A673 (cell line): Measurements from ENCODE around the gene TMEM72. TPM values are rescaled to one million over a fixed set of nuclear protein-coding genes. Genes with fewer than 3 reads are reported as not detected.
A peak's percentile ranks its signal among the peaks of the same experiment; 100 is the strongest.

ENCODE experiments used
- BruUV-seq: library from RNA; stranded (reverse); fragments of 400-500 nt; replicated peaks from 2 replicates; lab custom pipeline; 2021; lab: Mats Ljungman, UMichigan
- CTCF ChIA-PET: fragments of 300-600 bp; sonication (Branson Sonifier 250); formaldehyde crosslinking; loops from one replicate; lab custom pipeline; 2022; ENCODE audit warnings: antibody characterized with exemption; lab: Charles Lee
- POLR2A ChIA-PET: fragments of 300-600 bp; sonication (Branson Sonifier 250); formaldehyde crosslinking; loops from one replicate; lab custom pipeline; 2022; ENCODE audit warnings: antibody characterized with exemption; ENCODE audit not compliant: low non-redundant PET; lab: Charles Lee
- DNase-seq: peaks from one replicate; pipeline ENCODE4 v3.0.0-alpha.2; 2015; ENCODE audit warnings: low spot score
- H3K27ac ChIP-seq: fragments of 200-600 bp; sonication (generic); 2 replicates; pipeline ENCODE4 v1.5.1; 2016; ENCODE audit warnings: mixed run types, low read depth, mild to moderate bottlenecking, mixed read lengths, antibody characterized with exemption, low read length; ENCODE audit not compliant: poor library complexity, severe bottlenecking
- H3K27me3 ChIP-seq: fragments of 200-600 bp; sonication (generic); replicated peaks from 2 replicates; pipeline ENCODE4 v1.6.1; 2017; ENCODE audit warnings: mixed run types, low read depth, mild to moderate bottlenecking, mixed read lengths, antibody characterized with exemption, low read length; ENCODE audit not compliant: insufficient read depth, poor library complexity
- H3K36me3 ChIP-seq: fragments of 200-600 bp; sonication (generic); 2 replicates; pipeline ENCODE4 v1.6.1; 2016; ENCODE audit warnings: mixed run types, mild to moderate bottlenecking, mixed read lengths, antibody characterized with exemption, low read length; ENCODE audit not compliant: insufficient read depth, poor library complexity, severe bottlenecking
- H3K4me1 ChIP-seq: fragments of 200-600 bp; sonication (generic); 2 replicates; pipeline ENCODE4 v1.6.1; 2017; ENCODE audit warnings: mixed run types, mild to moderate bottlenecking, mixed read lengths, antibody characterized with exemption, low read length; ENCODE audit not compliant: insufficient read depth, poor library complexity, severe bottlenecking
- H3K4me3 ChIP-seq: fragments of 200-600 bp; sonication (generic); 2 replicates; pipeline ENCODE4 v1.5.1; 2016; ENCODE audit warnings: low read depth, mixed run types, mild to moderate bottlenecking, mixed read lengths, low read length; ENCODE audit not compliant: poor library complexity, severe bottlenecking
- H3K9me3 ChIP-seq: fragments of 200-600 bp; sonication (generic); 2 replicates; pipeline ENCODE4 v1.6.1; 2016; ENCODE audit warnings: mixed run types, low read depth, mild to moderate bottlenecking, mixed read lengths, antibody characterized with exemption, low read length; ENCODE audit not compliant: poor library complexity, severe bottlenecking
- EZH2 ChIP-seq: fragments of 200-600 bp; sonication (generic); IDR thresholded peaks from 2 replicates; pipeline ENCODE4 v1.6.1; 2017; ENCODE audit warnings: borderline replicate concordance, low read depth, mild to moderate bottlenecking, mixed read lengths, antibody characterized with exemption, low read length; ENCODE audit not compliant: poor library complexity, severe bottlenecking
- intact Hi-C: fragments of 100-400 bp; cut with micrococcal nuclease; formaldehyde crosslinking; loops from one replicate; pipeline ENCODE4 v1.10.0; 2022; ENCODE audit not compliant: unreplicated experiment
- total RNA-seq: library from RNA; stranded (reverse); gene quantifications from 2 replicates; pipeline ENCODE4 v1.2.3, GENCODE V29; 2021
- TF ChIP-seq, protein P1 (sequence below): fragments of 300-800, 200-600 bp; sonication (generic); conservative IDR thresholded peaks from 2 replicates; pipeline ENCODE4 v1.5.1; 2017; ENCODE audit warnings: low read depth, mild to moderate bottlenecking, antibody characterized with exemption, low read length, moderate library complexity, mixed read lengths

TMEM72 gene
- total RNA-seq, 1 experiment from 2014 or later, result 0.80 TPM

DNA sequence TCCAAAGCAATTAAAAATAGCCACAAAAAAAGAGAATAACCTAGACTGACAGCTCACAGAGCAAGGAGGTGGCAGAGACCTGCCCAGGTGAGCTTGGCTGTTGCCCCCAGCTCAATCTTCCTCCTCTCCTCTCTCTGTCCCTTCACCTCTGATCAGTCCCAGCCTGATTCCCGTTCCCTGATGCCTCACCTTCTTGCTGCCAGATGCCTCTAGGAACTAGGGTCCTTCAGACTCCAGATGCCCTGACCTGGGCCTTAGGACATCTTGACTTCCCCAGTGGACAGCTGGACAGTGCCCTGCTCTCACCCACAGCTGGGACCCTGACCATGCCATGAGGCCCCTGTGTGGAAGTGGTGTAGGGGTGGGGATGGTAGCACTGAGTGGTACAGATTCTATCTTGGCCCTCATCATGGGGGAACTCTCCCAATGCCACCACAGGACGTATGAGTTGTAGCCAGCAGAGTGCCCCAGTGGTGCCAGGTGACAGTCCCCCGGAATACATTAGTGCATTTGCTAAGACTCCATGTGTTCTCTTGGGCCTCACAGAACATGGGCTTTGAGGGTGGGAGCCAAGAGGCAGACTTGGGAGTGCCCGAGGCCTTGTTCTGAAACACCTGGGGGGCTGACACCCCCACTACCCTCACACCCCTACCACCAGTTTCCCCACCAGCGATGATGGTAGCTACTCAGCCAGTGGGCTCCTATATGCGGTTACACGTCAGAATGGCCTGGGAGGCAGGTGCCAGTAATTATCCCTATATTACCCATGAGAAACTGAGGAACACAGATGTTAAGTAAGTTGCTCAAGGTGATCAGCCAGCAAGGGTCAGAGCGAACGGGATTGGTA lies 65.4 kb downstream of the TMEM72 start:
- no peaks in the 10 kb centered on the region for H3K9me3 ChIP-seq
- no peaks in the 10 kb centered on the region for H3K27me3 ChIP-seq
- intact Hi-C loops, result loop anchor here (5.0 to 10.0 kb wide), 2 partner anchors 44 to 1302 kb away; no protein-coding TSS in a partner anchor
- peaks cover 31% of the 10 kb centered on the region for H3K4me1 ChIP-seq
- H3K27ac ChIP-seq, result no peak overlapping the region
- H3K4me3 ChIP-seq, result no peak overlapping the region
- TF ChIP-seq, protein P1, sequence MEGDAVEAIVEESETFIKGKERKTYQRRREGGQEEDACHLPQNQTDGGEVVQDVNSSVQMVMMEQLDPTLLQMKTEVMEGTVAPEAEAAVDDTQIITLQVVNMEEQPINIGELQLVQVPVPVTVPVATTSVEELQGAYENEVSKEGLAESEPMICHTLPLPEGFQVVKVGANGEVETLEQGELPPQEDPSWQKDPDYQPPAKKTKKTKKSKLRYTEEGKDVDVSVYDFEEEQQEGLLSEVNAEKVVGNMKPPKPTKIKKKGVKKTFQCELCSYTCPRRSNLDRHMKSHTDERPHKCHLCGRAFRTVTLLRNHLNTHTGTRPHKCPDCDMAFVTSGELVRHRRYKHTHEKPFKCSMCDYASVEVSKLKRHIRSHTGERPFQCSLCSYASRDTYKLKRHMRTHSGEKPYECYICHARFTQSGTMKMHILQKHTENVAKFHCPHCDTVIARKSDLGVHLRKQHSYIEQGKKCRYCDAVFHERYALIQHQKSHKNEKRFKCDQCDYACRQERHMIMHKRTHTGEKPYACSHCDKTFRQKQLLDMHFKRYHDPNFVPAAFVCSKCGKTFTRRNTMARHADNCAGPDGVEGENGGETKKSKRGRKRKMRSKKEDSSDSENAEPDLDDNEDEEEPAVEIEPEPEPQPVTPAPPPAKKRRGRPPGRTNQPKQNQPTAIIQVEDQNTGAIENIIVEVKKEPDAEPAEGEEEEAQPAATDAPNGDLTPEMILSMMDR, result no peak
- no peak for TF ChIP-seq EZH2
- no peak for DNase-seq
- BruUV-seq, result no TSS peak
- POLR2A ChIA-PET, result no interaction called here
- CTCF ChIA-PET, result interaction anchor here (0.6 to 1.0 kb wide), 2 partner anchors 44 to 115 kb away, joined by 3 to 10 read pairs; no protein-coding TSS in a partner anchor
- H3K36me3 ChIP-seq, result no peaks in the 10 kb centered on the region

DNA sequence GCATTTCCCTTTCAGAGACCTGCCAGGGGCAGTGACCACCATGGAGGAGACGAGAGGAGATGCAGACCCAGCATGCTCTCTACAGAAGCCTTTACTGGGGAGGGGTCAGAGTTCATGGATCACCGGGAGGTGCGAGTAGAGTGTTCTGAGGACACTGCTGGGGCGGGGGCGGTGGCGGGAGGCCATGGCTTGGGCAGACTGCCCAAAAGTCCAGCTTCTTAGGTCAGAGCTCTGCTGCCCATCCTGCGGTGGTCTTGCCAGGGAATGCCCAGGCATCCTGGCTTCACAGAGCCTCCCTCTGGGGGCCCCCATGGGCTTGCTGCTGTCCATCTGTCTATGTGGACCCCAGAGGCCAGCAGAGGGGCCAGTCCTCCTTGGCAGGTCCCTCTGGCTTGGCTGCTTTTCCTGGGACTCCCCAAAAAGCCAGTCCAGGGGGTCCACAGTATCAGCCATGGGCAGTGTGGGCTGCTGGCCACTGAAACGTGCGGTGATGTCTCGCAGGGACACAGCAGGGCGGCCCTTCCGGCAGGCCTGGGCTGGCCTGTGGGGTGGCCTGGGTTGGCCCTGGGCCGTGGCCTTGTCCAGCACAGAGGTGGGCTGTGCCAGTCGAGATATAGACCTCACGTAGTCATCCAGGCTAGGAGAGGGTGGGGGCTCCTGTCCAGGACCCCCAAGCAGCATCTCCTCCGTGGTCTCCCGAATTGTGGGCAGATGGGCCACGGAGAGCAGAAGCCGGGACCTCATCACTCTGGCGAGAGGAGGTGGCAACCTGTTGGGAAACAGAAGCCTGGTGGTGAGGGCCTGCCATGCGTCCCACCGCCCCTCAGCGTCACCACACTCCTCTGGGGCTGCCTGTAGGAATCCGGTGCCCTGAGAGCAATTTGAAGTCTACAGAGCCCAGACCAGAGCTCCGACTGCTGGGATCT lies 66.4 kb downstream of the TMEM72 start:
- H3K27me3 ChIP-seq, result no peaks in the 10 kb centered on the region
- peak overlapping the region; percentile 51 for H3K27ac ChIP-seq
- ChIA-PET POLR2A (no interaction called here), CTCF (no interaction called here)
- no peaks in the 10 kb centered on the region for H3K36me3 ChIP-seq
- no TSS peak for BruUV-seq
- intact Hi-C loops, result loop anchor here (5.0 to 10.0 kb wide), 2 partner anchors 45 to 1303 kb away; no protein-coding TSS in a partner anchor
- no peak for TF ChIP-seq EZH2
- TF ChIP-seq, protein P1, result no peak
- DNase-seq, result no peak
- H3K9me3 ChIP-seq, result no peaks in the 10 kb centered on the region
- H3K4me3 ChIP-seq, result peak overlapping the region; percentile 18
- H3K4me1 ChIP-seq, result peaks cover 31% of the 10 kb centered on the region

DNA sequence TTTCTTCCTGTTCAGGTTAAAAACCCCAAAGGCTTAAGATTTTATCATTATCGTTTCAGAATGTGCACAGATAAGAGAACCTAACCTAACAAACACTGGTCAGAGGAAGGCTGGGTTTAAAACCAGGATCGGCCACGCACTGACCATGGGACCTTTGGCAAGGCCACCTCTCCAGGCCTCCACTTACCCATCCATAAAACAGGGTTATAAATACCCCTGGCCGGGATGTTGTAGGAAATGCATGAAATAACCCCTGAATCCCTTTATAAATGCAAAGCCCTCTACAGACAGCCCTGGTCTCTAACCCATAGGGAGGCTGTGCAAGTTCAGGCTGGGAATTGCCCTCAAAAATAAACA lies 67.1 kb downstream of the TMEM72 start:
- CTCF ChIA-PET, result interaction anchor here (1.0 kb wide), 1 partner anchor 45 kb away, joined by 3 read pairs; no protein-coding TSS in a partner anchor
- POLR2A ChIA-PET, result no interaction called here
- TF ChIP-seq, protein P1, result no peak
- no peak for TF ChIP-seq EZH2
- Histone ChIP-seq H3K27me3 (no peaks in the 10 kb centered on the region), H3K9me3 (no peaks in the 10 kb centered on the region), H3K4me3 (peak overlapping the region; percentile 18), H3K4me1 (peaks cover 31% of the 10 kb centered on the region), H3K27ac (peak overlapping the region; percentile 51), H3K36me3 (no peaks in the 10 kb centered on the region)
- DNase-seq, result no peak
- no TSS peak for BruUV-seq
- intact Hi-C loops, result loop anchor here (5.0 to 10.0 kb wide), 2 partner anchors 46 to 1303 kb away; no protein-coding TSS in a partner anchor
